ENCODE measurements around the gene ECM2.

GRCh38 chr9:92514635-92515034 lies 21.2 kb downstream of the ECM2 start:
- TF ChIP-seq CTCF (IDR thresholded peaks at IDR 0.05) (no peak), POLR2A (IDR thresholded peaks at IDR 0.05) (no peak)

All from testis (tissue), 2 donors.